GM21619 (cell line): Measurements from ENCODE around the gene SELENOW.
"Not testable (repeated sequence)": the region's sequence is repeated elsewhere in the genome, so short reads cannot be mapped to it uniquely, and the experiment has no call there.

Experiments
- ATAC-seq: cut with Tn5 transposase; IDR thresholded peaks from one replicate; pipeline ENCODE4 v1.9.1; 2021; ENCODE audit not compliant: unreplicated experiment

The SELENOW gene

GRCh38 chr19:47780215-47780551 lies 1.7 kb downstream of the SELENOW start:
- no peak for ATAC-seq

- no peak for ATAC-seq
These were observed 3.2 kb downstream of the SELENOW start for GRCh38 chr19:47781590-47782262.

- ATAC-seq, result no peak
These were observed 8.1 kb downstream of the SELENOW start for GRCh38 chr19:47786566-47786965.

GRCh38 chr19:47787307-47787706 lies 8.8 kb downstream of the SELENOW start:
- ATAC-seq, result not testable (repeated sequence)

- ATAC-seq, result not testable (repeated sequence)
These were observed 11.3 kb downstream of the SELENOW start for GRCh38 chr19:47789811-47790210.

GRCh38 chr19:47790398-47790814 lies 11.9 kb downstream of the SELENOW start:
- ATAC-seq, result no peak

GRCh38 chr19:47792616-47793015 lies 14.1 kb downstream of the SELENOW start:
- ATAC-seq, result no peak

- no peak for ATAC-seq
These were observed 16.0 kb downstream of the SELENOW start for GRCh38 chr19:47794526-47794925.

- ATAC-seq, result no peak
These were observed 18.3 kb downstream of the SELENOW start for GRCh38 chr19:47796785-47797184.

GRCh38 chr19:47797996-47798903 lies 19.7 kb downstream of the SELENOW start:
- ATAC-seq, result no peak

GRCh38 chr19:47798904-47799266 lies 20.4 kb downstream of the SELENOW start:
- ATAC-seq, result no peak

GRCh38 chr19:47801270-47801669 lies 22.8 kb downstream of the SELENOW start:
- no peak for ATAC-seq

- ATAC-seq, result no peak
These were observed 24.1 kb downstream of the SELENOW start for GRCh38 chr19:47802521-47803043.

- not testable (repeated sequence) for ATAC-seq
These were observed 24.6 kb downstream of the SELENOW start for GRCh38 chr19:47803148-47803547.

GRCh38 chr19:47803671-47804070 lies 25.2 kb downstream of the SELENOW start:
- not testable (repeated sequence) for ATAC-seq

GRCh38 chr19:47804451-47804850 lies 25.9 kb downstream of the SELENOW start, which contains the start of gene TPRX1:
Gene TPRX1 (minus strand): TSS chr19:47804551. CDS start chr19:47804539, 12 bp downstream.
- ATAC-seq, result not testable (repeated sequence)

- ATAC-seq, result no peak
These were observed 26.8 kb downstream of the SELENOW start for GRCh38 chr19:47805313-47805712.

- no peak for ATAC-seq
These were observed 27.9 kb downstream of the SELENOW start for GRCh38 chr19:47806435-47806834.

- ATAC-seq, result no peak
These were observed 34.9 kb downstream of the SELENOW start for GRCh38 chr19:47813304-47813994.

- ATAC-seq, result no peak
These were observed 35.5 kb downstream of the SELENOW start for GRCh38 chr19:47813995-47814328.

GRCh38 chr19:47816270-47816669 lies 37.8 kb downstream of the SELENOW start:
- ATAC-seq, result not testable (repeated sequence)
